HG03135 (cell line): ENCODE results near the gene KRT5.

Experiments
- ATAC-seq: cut with Tn5 transposase; IDR thresholded peaks from one replicate; pipeline ENCODE4 v1.9.1; 2021; ENCODE audit warnings: mild to moderate bottlenecking, moderate library complexity; ENCODE audit not compliant: unreplicated experiment

The KRT5 gene

GRCh38 chr12:52539083-52539820 is 19.1 kb upstream of the KRT5 start:
- ATAC-seq, result no peak

- ATAC-seq, result no peak
These were observed 16.9 kb upstream of the KRT5 start for GRCh38 chr12:52537101-52537500.

GRCh38 chr12:52535574-52535973 is 15.4 kb upstream of the KRT5 start:
- no peak for ATAC-seq

GRCh38 chr12:52534482-52534881 is 14.3 kb upstream of the KRT5 start:
- no peak for ATAC-seq

GRCh38 chr12:52533686-52534470 is 13.7 kb upstream of the KRT5 start:
- no peak for ATAC-seq

- ATAC-seq, result no peak
These were observed 12.4 kb upstream of the KRT5 start for GRCh38 chr12:52532636-52533035.

GRCh38 chr12:52531566-52532300 is 11.5 kb upstream of the KRT5 start:
- no peak for ATAC-seq

GRCh38 chr12:52530905-52531304 is 10.7 kb upstream of the KRT5 start:
- ATAC-seq, result no peak

- ATAC-seq, result no peak
These were observed 10.2 kb upstream of the KRT5 start for GRCh38 chr12:52530366-52530765.

- no peak for ATAC-seq
These were observed 9.7 kb upstream of the KRT5 start for GRCh38 chr12:52529846-52530245.

GRCh38 chr12:52529417-52529816 is 9.2 kb upstream of the KRT5 start:
- ATAC-seq, result no peak

GRCh38 chr12:52528641-52529143 is 8.5 kb upstream of the KRT5 start:
- ATAC-seq, result no peak

GRCh38 chr12:52527121-52527800 is 7.1 kb upstream of the KRT5 start:
- no peak for ATAC-seq

GRCh38 chr12:52526511-52526951 is 6.3 kb upstream of the KRT5 start:
- no peak for ATAC-seq

GRCh38 chr12:52525661-52526499 is 5.7 kb upstream of the KRT5 start:
- no peak for ATAC-seq

- no peak for ATAC-seq
These were observed 4.9 kb upstream of the KRT5 start for GRCh38 chr12:52524898-52525591.

GRCh38 chr12:52524241-52524897 is 4.2 kb upstream of the KRT5 start:
- ATAC-seq, result no peak

- ATAC-seq, result no peak
These were observed 3.6 kb upstream of the KRT5 start for GRCh38 chr12:52523824-52524223.
